OCI-LY7 (cell line): ENCODE measurements around the gene NCAPH2. TPM values are rescaled to one million over a fixed set of nuclear protein-coding genes. Genes with fewer than 3 reads are reported as not detected.
A peak's percentile ranks its signal among the peaks of the same experiment; 100 is the strongest.

Experiments used
- BruUV-seq: library from RNA; stranded (reverse); fragments of 400-500 nt; replicated peaks from 2 replicates; lab custom pipeline; 2021; lab: Mats Ljungman, UMichigan
- CTCF ChIA-PET: fragments of 300-600 bp; sonication (Branson Sonifier 250); formaldehyde crosslinking; loops from one replicate; lab custom pipeline; 2022; ENCODE audit warnings: antibody characterized with exemption; ENCODE audit not compliant: unreplicated experiment; lab: Charles Lee
- POLR2A ChIA-PET: fragments of 300-600 bp; sonication (Branson Sonifier 250); formaldehyde crosslinking; loops from one replicate; lab custom pipeline; 2022; ENCODE audit warnings: antibody characterized with exemption; lab: Charles Lee
- DNase-seq: peaks from one replicate; pipeline ENCODE4 v3.0.0-alpha.2; 2015; ENCODE audit warnings: low spot score
- H2AFZ ChIP-seq: fragments of 200-600 bp; sonication (generic), shearing (Covaris generic); 2 replicates; pipeline ENCODE4 v1.6.1; 2014; ENCODE audit warnings: mild to moderate bottlenecking, antibody characterized with exemption, low read length, moderate library complexity
- H3K27ac ChIP-seq: fragments of 200-600 bp; sonication (generic); 2 replicates; pipeline ENCODE4 v1.5.1; 2014; ENCODE audit warnings: mixed run types, low read depth, mild to moderate bottlenecking, moderate library complexity, low read length, inconsistent platforms; ENCODE audit not compliant: poor library complexity, severe bottlenecking
- H3K36me3 ChIP-seq: fragments of 200-600 bp; sonication (generic); 2 replicates; pipeline ENCODE4 v1.6.1; 2014; ENCODE audit warnings: mild to moderate bottlenecking, antibody characterized with exemption, low read length, moderate library complexity, mixed read lengths; ENCODE audit not compliant: insufficient read depth
- H3K4me1 ChIP-seq: fragments of 200-600 bp; sonication (generic); 2 replicates; pipeline ENCODE4 v1.5.1; 2014; ENCODE audit warnings: mild to moderate bottlenecking, low read length; ENCODE audit not compliant: insufficient read depth, poor library complexity, severe bottlenecking
- H3K4me2 ChIP-seq: fragments of 200-600 bp; sonication (generic); 2 replicates; pipeline ENCODE4 v1.6.1; 2014; ENCODE audit warnings: mild to moderate bottlenecking, low read length
- H3K4me3 ChIP-seq: fragments of 200-600 bp; sonication (generic); 2 replicates; pipeline ENCODE4 v1.5.1; 2014; ENCODE audit warnings: mild to moderate bottlenecking, low read depth, low read length; ENCODE audit not compliant: poor library complexity, severe bottlenecking
- H3K79me2 ChIP-seq: fragments of 200-600 bp; sonication (generic); 2 replicates; pipeline ENCODE4 v1.6.1; 2016; ENCODE audit warnings: low read depth, mild to moderate bottlenecking, low read length, moderate library complexity, mixed read lengths; ENCODE audit not compliant: insufficient read depth
- H3K9me2 ChIP-seq: fragments of 200-600 bp; sonication (generic); 2 replicates; pipeline ENCODE4 v1.6.1; 2016; ENCODE audit warnings: mild to moderate bottlenecking, low read length, mixed read lengths; ENCODE audit not compliant: insufficient read depth
- H3K9me3 ChIP-seq: fragments of 200-600 bp; sonication (generic); 2 replicates; pipeline ENCODE4 v1.6.1; 2014; ENCODE audit warnings: mild to moderate bottlenecking, mixed run types, low read length, mixed read lengths
- H4K20me1 ChIP-seq: fragments of 200-600 bp; sonication (generic); 2 replicates; pipeline ENCODE4 v1.6.1; 2014; ENCODE audit warnings: mild to moderate bottlenecking, antibody characterized with exemption, low read length, moderate library complexity, mixed read lengths; ENCODE audit not compliant: insufficient read depth
- CTCF ChIP-seq: fragments of 200-600 bp; sonication (generic); conservative IDR thresholded peaks from 2 replicates; pipeline ENCODE4 v1.5.1; 2014; ENCODE audit warnings: mild to moderate bottlenecking, antibody characterized with exemption, low read length, moderate library complexity, mixed read lengths
- EZH2phosphoT487 ChIP-seq: fragments of 200-600 bp; sonication (generic); IDR thresholded peaks from 2 replicates; pipeline ENCODE4 v1.6.1; 2018; ENCODE audit warnings: low read depth, borderline replicate concordance, mild to moderate bottlenecking, mixed run types, antibody characterized with exemption, low read length, moderate library complexity, mixed read lengths
- intact Hi-C: fragments of 100-400 bp; cut with micrococcal nuclease; formaldehyde crosslinking; loops from one replicate; pipeline ENCODE4 v1.10.0; 2022; ENCODE audit not compliant: unreplicated experiment
- total RNA-seq, 2 experiments: library from RNA; depleted of rRNA in 1 of 2; stranded (reverse); fragments of >200 nt in 1 of 2; shearing (Covaris generic) in 1 of 2; gene quantifications; 2 replicates each; pipeline ENCODE4 v1.2.3, GENCODE V29; 2014 to 2022

Gene NCAPH2
- total RNA-seq, 2 experiments from 2014 or later: 126 to 129 TPM

DNA sequence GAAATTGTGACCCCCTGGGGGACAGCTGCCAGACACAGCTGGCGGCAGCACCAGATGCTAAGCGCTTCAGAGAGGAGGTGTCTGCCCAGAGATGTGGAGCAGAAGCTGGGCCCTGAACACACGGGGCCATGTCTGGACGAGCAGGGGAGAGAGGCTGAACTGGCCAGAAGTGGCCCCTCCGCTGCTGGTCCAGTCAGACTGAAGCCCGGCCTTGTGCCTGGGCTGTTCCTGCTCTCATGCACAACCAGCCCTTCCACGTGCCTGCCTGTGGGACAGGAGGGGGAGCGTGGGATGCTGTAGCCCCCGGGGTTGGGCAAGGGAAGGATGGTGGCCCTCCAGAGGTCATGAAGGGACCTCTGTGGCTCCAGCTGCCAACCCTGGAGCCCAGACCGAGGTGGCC is 24.9 kb upstream of the NCAPH2 start:
- POLR2A ChIA-PET: no interaction called here

DNA sequence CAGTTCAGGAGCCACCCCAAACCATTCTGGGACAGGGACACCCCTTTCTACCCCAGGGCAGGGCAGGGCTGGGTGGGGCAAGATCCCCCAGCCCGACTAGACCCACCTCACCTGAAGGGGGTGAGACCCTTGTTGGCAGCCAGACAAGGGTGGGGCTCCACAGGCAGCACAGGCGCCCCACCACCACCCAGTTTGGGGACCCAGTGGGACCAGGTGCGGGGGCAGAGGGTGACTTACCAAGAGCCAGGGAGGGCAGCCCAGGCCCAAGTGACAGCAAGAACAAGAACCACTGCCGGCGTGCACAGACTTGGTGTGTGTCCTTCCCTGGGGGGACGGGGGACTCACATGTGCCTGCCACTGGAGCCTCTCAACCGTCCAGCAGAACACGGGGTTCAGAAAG is 24.5 kb upstream of the NCAPH2 start:
- Histone ChIP-seq H3K36me3 (no peaks in the 10 kb centered on the region), H3K4me3 (no peak overlapping the region), H3K4me1 (peaks cover 10% of the 10 kb centered on the region), H2AFZ (no peak overlapping the region), H3K79me2 (no peaks in the 10 kb centered on the region), H3K9me3 (no peaks in the 10 kb centered on the region), H3K9me2 (no peaks in the 10 kb centered on the region), H4K20me1 (no peaks in the 10 kb centered on the region), H3K4me2 (no peak overlapping the region), H3K27ac (no peak overlapping the region)
- no TSS peak for BruUV-seq
- no peak for DNase-seq
- intact Hi-C loops: no loop called here
- no peak for TF ChIP-seq EZH2phosphoT487
- TF ChIP-seq CTCF: no peak
- POLR2A ChIA-PET: no interaction called here
- CTCF ChIA-PET: no interaction called here

More for the DNA sequence above, 24.9 kb upstream of the NCAPH2 start:
- no peak overlapping the region for H3K4me2 ChIP-seq
- TF ChIP-seq CTCF: no peak
- TF ChIP-seq EZH2phosphoT487: no peak
- intact Hi-C loops: no loop called here
- DNase-seq: no peak
- CTCF ChIA-PET: no interaction called here
- no peak overlapping the region for H3K4me3 ChIP-seq
- no TSS peak for BruUV-seq
- no peak overlapping the region for H3K27ac ChIP-seq
- no peaks in the 10 kb centered on the region for H3K9me2 ChIP-seq
- no peak overlapping the region for H2AFZ ChIP-seq
- no peaks in the 10 kb centered on the region for H3K9me3 ChIP-seq
- peaks cover 10% of the 10 kb centered on the region for H3K4me1 ChIP-seq
- H4K20me1 ChIP-seq: no peaks in the 10 kb centered on the region
- H3K36me3 ChIP-seq: no peaks in the 10 kb centered on the region
- H3K79me2 ChIP-seq: no peaks in the 10 kb centered on the region

DNA sequence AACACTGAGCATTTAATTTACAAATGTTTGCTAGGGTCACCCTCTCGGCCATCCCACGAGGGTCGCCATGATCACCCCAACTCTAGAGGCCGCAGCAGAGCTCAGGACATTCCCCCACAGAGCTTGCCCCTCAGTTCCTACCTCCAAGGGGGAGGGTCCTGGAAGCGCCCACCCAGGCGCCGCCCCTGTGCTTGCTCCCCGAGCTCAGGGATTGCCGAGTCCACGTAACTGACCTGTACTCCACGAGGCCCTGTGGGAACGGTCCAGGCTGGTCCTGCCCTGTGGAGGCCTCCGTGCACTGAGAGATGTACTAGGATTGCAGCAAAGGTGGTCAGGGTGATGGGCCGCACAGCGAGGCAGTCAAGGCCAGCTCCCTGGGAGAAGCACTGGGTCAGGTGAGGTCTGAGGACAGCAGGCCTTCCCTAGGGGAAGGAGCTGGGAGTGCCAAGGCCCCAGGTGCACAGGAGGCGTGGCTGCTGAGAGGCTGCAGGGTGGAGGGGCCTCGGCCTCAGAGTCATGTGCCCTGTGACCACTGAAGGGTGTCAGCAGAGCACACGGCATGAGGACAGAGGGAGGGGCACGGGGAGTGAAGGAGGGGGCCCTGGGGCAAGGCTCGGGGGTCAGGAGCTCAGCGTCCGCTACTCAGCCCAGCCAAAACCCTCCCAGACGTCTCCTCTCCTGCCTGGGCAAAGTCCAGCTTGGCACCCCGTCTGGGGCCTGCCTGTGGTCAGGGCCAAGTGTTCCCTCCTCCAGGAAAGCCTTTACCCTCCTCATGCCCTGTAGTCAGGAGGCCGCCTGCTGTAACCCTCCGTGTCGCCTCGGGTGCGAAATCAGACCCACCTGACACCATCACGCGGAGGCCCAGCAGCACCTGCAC is 23.8 kb upstream of the NCAPH2 start:
- POLR2A ChIA-PET: no interaction called here
- H3K4me1 ChIP-seq: peaks cover 10% of the 10 kb centered on the region
- TF ChIP-seq EZH2phosphoT487 (no peak), CTCF (no peak)

More for the DNA sequence above, 23.8 kb upstream of the NCAPH2 start:
- H3K79me2 ChIP-seq: no peaks in the 10 kb centered on the region
- H3K27ac ChIP-seq: no peak overlapping the region
- no peaks in the 10 kb centered on the region for H3K9me2 ChIP-seq
- H3K4me2 ChIP-seq: peak overlapping the region; percentile 30; the same call in 1 of the 2 replicates
- BruUV-seq: no TSS peak
- no peak overlapping the region for H3K4me3 ChIP-seq
- H2AFZ ChIP-seq: no peak overlapping the region
- H3K9me3 ChIP-seq: no peaks in the 10 kb centered on the region
- CTCF ChIA-PET: no interaction called here
- H3K36me3 ChIP-seq: no peaks in the 10 kb centered on the region
- intact Hi-C loops: no loop called here
- DNase-seq: no peak
- H4K20me1 ChIP-seq: no peaks in the 10 kb centered on the region
